Stimulated activated CD4-positive, alpha-beta T cell treated with anti-CD3 and anti-CD28 coated beads, Interleukin-4, amount 100 ng/mL, for 24 hours (primary cell): Measurements from ENCODE around the gene SNX8.
"Not testable (repeated sequence)": the region's sequence is repeated elsewhere in the genome, so short reads cannot be mapped to it uniquely, and the experiment has no call there.

Source experiments
- DNase-seq: peaks from one replicate; pipeline ENCODE4 v3.0.0-alpha.2; 2020

Gene SNX8

GRCh38 chr7:2289621-2290020 lies 24.6 kb downstream of the SNX8 start:
- DNase-seq = no peak

- no peak for DNase-seq
These were observed 25.1 kb downstream of the SNX8 start for GRCh38 chr7:2289111-2289586.

- DNase-seq = no peak
These were observed 25.7 kb downstream of the SNX8 start for GRCh38 chr7:2288503-2288902.

- no peak for DNase-seq
These were observed 26.5 kb downstream of the SNX8 start for GRCh38 chr7:2287745-2288144.

DNA sequence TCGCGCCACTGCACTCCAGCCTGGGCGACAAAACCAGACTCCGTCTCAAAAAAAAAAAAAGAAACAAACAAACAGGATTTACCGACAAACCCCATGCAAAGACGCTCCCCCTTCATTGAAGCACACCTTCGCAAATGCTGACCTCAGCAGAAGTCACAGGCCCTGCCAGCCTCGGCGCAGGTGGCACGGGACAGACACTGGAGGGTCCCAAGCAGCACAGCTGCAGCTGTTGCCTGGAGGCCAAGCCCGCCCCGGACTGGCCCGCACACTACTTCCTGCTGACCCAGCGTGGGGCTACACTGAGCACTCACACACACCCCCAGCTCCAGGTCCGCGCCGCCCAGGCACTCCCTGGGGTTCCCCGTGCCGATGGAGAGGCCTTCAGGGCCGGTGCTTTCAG lies 31.2 kb downstream of the SNX8 start:
- DNase-seq = no peak

DNA sequence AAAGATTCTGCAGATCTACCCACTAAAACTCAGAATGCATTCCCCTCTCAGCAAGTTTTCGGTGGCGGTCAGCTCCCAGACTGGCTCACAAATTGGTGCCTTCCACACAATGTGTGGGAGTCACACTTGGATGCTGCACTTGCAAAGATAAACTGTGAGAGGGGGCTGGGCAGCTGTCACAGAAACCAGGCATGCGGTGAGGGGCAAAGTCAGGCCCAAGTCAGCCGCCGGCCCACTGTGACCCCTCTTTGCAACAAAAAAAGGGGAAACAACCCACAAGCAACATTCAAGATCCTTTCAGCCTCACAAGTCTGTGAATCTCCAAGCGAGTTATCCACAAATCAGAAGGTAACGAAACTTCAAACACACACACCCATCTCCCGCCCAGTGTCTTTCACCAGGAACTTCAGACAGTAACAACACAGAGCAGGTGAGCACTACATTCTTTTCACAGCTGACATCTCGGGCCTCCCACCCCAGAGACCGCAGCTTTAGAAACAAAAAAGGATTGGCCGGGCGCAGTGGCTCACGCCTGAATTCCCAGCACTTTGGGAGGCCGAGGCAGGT lies 32.0 kb downstream of the SNX8 start:
- no peak for DNase-seq

DNA sequence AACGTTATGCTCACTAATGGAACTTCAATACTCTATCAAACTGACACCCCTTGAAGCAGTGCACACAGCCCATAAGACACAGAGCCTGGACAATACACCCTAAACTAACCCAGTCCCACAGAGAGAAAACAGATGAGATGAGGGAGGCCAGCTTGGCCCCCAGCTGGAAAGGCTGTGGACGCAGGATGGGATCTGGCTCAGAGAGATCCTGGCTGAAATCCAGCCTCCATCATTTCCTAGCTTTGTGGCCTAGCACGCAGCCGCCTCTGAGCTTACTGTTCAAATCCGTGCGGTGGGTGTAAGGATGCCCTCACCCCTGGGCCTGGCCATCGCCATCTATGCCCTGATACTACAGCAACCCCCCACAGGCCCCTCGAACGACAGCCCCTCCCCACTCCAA lies 32.7 kb downstream of the SNX8 start:
- no peak for DNase-seq

DNA sequence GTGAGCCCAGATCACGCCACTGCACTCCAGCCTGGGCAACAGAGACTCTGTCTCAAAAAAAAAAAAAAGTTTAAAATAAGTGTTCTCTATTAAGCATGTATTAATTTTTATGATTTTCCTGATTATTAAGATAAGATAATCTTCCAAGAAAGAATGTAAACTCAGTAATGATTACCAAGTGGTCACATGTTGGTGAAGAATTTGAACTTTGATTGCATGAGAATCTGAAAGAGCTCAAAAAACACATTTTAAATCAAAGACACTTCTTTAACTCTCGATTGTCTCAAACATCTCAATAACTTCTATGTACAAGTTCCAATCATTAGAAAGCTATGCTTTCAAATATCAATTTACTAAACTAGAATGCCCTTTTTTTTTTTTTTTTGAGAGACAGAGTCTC lies 33.8 kb downstream of the SNX8 start:
- no peak for DNase-seq

DNA sequence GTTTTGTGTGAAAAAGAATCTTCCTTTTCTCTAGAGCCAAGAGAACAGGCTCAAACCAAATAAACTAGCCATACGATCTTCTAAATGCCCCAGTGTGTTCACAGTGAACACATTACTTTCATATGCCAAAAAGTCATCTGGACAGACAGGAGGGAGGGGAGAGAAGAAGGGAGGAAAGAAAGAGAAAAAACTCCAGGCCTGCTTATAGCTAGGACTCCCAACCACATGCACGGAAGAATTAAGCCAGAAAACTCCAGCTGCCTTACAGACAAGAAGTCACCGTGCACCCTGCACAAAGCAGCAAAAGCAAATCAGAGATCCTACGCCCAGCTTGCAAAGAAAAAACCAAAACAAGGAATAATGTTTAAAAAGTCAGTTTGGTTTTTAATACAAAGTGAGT lies 34.3 kb downstream of the SNX8 start:
- DNase-seq = no peak

DNA sequence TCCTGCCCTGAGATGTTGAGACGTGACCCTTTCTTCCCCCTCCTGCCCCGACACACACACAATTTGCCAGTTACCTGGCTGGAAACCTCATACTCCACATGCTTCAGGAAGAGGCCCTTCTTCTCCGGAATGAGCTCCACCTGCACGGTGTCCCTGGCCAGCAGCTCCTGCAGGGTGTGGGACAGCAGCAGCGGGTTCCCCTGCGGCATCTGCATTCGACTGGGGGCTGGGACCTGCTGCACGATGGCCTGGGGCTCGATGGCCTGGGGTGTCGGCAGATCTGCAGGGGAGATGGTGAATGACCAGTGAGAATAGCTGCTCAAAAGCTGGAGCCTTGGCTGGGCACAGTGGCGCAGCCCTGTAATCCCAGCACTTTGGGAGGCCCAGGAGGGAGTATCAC lies 36.2 kb downstream of the SNX8 start:
- DNase-seq = no peak

GRCh38 chr7:2276107-2276506 lies 38.1 kb downstream of the SNX8 start:
- no peak for DNase-seq

DNA sequence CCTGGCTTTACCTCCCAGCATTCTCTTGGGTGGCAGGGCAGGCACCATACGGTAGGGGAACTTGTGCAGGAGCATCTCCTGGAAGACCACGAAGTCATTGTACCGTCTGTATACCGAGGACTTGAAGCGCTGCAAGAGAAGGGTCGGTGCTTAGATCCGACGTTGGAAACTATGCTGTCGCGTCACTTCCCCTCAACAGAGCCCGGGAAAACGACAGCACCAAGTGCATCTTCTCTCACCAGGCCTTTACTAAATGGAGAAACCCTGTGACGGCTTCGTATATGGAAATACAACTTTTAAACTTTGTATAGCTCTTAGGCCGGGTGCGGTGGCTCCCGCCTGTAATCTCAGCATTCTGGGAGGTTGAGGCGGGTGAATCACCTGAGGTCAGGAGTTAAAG lies 39.1 kb downstream of the SNX8 start:
- no peak for DNase-seq

- DNase-seq = no peak
These were observed 39.6 kb downstream of the SNX8 start for GRCh38 chr7:2274666-2275065.

DNA sequence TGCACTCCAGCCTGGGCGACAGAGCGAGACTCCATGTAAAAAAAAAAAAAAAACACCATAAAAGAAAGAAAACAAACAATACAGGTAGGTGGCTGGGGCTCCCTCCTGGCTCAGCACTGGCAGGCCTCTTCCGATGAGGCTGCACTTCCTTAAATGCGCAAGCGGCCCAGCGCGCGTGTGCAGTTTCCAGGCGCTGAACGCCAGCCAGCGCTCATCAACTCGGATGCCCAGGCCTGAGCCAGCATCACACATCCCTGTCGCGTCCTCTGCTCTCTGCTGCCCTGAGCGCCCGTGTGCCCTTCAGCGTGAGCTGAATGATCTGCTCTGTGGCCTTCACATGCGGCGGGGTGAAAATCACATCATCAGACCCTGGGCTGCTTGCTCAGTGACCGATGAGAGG lies 40.4 kb downstream of the SNX8 start:
- DNase-seq = no peak

GRCh38 chr7:2272031-2272430 lies 42.2 kb downstream of the SNX8 start:
- no peak for DNase-seq

GRCh38 chr7:2271273-2272026 lies 42.8 kb downstream of the SNX8 start:
- DNase-seq = no peak

DNA sequence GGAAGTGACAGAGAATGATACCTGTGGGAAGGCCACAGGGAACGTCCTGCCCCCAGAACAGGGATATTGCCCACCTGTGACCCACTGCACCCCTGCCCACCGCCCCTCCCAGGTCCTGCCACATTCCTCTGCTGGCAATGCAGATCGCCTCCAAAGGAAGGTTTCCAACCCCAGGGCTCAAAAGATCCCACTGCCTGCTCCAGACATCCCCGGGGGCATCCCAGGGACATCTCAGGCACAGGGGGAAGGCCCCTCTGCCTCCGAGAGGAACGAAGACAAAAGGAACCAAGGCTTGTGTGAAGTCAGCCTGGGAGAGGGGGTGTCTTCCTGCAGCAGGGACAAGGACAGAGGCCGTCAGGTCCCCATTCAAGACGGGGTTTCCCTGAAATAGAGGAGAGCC lies 43.7 kb downstream of the SNX8 start:
- no peak for DNase-seq

- no peak for DNase-seq
These were observed 44.2 kb downstream of the SNX8 start for GRCh38 chr7:2269991-2270460.

GRCh38 chr7:2269089-2269990 lies 44.9 kb downstream of the SNX8 start:
- DNase-seq = not testable (repeated sequence)

DNA sequence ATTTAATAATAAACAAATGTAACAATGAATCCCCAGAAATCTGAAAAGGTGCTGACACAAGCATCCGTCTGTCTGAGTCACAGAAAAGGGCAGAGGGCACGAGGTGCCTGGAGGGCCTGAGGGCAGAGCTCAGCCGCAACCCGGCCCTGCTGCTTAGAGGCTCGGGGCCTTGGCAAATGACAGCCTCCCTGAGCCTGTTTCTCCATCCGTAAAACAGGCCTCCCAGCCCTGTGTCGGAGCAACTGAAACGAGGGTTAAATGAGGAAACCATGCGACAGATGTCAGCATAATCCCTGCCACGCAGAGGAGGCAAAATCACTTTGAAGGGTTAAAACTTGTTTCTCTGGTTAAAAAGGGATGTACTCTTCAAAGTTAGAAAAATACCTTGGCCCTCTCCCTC lies 47.3 kb downstream of the SNX8 start:
- no peak for DNase-seq

GRCh38 chr7:2264158-2264557 lies 50.1 kb downstream of the SNX8 start:
- no peak for DNase-seq

DNA sequence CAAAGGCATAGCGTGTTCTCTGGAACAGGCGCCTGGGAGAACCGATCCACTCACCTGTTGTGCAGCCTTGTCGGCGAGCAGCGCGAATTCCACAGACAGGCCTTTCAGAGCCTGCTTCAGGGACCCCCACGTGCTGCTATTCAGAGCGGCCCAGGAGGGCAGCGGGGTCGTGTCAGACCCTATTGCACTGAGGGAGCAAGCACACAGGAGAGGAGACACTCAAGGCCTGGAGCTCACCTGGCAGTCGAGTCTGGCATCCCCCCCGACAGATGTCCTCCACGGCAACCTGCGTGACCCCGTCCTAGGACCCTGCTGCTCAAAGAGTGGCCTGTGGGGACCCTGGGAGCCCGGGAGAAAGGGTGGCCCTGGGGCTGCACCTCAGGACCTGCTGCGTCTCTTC lies 51.1 kb downstream of the SNX8 start:
- DNase-seq = no peak

DNA sequence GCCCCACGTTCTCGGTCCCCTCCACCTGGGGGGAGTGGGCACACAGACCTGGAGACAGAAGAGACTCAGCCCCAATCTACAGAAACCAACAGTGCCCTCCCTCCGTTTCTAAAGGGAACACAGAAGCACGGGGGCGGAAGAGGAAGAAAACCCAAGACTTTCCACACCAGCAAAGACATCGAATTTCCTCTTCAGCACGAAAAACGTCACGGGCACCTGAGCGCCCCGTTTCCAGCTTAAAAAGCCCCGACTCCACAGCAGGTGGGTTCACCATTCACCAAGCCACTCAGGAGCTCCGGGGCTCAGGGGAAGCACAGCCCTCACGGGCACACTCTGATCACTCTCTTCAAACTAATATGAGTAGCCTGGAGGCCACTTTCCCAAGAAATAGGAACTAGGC lies 52.6 kb downstream of the SNX8 start:
- DNase-seq = no peak

DNA sequence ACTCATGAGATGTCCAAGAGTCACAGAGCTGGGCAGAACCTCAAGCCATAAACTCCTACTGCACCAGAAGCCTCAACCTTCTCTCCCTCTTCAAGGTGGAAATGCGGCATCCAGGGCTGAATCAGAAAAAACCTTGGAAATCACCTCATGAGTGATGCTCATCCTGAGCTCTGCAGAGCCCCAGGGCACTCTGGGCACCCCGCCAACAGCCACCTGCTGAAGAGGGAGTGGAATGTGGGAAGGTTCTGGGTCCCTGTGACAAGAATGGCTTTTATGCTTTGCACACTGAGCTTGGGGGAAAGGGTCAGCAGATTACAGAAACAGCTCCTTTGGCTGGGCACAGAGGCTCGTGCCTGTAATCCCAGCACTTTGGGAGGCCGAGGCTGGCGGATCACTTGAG lies 53.4 kb downstream of the SNX8 start:
- no peak for DNase-seq
